ENCODE data around the gene PIGS. TPM values are rescaled to one million over a fixed set of nuclear protein-coding genes. Genes with fewer than 3 reads are reported as not detected.

The PIGS gene
- total and polyA plus RNA-seq, 4 donors, result 7.3 to 29.5 (median 13.3) TPM

- TF ChIP-seq SP1 (IDR thresholded peaks at IDR 0.05), result no peak
- no peak for TF ChIP-seq MAX (IDR thresholded peaks at IDR 0.05)
- no peak for TF ChIP-seq HNF4A (conservative IDR thresholded peaks at IDR 0.05)
- TF ChIP-seq, protein P1, sequence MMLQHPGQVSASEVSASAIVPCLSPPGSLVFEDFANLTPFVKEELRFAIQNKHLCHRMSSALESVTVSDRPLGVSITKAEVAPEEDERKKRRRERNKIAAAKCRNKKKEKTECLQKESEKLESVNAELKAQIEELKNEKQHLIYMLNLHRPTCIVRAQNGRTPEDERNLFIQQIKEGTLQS (IDR thresholded peaks at IDR 0.05), result no peak
- TF ChIP-seq, protein P2, sequence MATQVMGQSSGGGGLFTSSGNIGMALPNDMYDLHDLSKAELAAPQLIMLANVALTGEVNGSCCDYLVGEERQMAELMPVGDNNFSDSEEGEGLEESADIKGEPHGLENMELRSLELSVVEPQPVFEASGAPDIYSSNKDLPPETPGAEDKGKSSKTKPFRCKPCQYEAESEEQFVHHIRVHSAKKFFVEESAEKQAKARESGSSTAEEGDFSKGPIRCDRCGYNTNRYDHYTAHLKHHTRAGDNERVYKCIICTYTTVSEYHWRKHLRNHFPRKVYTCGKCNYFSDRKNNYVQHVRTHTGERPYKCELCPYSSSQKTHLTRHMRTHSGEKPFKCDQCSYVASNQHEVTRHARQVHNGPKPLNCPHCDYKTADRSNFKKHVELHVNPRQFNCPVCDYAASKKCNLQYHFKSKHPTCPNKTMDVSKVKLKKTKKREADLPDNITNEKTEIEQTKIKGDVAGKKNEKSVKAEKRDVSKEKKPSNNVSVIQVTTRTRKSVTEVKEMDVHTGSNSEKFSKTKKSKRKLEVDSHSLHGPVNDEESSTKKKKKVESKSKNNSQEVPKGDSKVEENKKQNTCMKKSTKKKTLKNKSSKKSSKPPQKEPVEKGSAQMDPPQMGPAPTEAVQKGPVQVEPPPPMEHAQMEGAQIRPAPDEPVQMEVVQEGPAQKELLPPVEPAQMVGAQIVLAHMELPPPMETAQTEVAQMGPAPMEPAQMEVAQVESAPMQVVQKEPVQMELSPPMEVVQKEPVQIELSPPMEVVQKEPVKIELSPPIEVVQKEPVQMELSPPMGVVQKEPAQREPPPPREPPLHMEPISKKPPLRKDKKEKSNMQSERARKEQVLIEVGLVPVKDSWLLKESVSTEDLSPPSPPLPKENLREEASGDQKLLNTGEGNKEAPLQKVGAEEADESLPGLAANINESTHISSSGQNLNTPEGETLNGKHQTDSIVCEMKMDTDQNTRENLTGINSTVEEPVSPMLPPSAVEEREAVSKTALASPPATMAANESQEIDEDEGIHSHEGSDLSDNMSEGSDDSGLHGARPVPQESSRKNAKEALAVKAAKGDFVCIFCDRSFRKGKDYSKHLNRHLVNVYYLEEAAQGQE (IDR thresholded peaks at IDR 0.05), result no peak
- no peak for TF ChIP-seq HNF4G (IDR thresholded peaks at IDR 0.05)
- no peak for TF ChIP-seq CTCF (IDR thresholded peaks at IDR 0.05; ENCODE audit: low read depth, low read length, missing input control)
- TF ChIP-seq JUND (IDR thresholded peaks at IDR 0.05), result no peak
- TF ChIP-seq ZBTB33 (IDR thresholded peaks at IDR 0.05), result no peak
- TF ChIP-seq TAF1 (conservative IDR thresholded peaks at IDR 0.05), result no peak
- TF ChIP-seq NR2F2 (IDR thresholded peaks at IDR 0.05), result no peak
- TF ChIP-seq RAD21 (IDR thresholded peaks at IDR 0.05), result no peak
- no peak for TF ChIP-seq RXRA (IDR thresholded peaks at IDR 0.05)
- H3K36me3 ChIP-seq (ENCODE audit: control insufficient read depth in 4 of 4, insufficient read depth in 3 of 4, low read depth in 1 of 4, low read length in 3 of 4), result peaks cover 0 to 20% (median 10%) of the 10 kb centered on the region in 4 donors
- no peak overlapping the region for H3K27ac ChIP-seq (ENCODE audit: low read depth in 1 of 2, low read length in 2 of 2)
- WGBS, result 94% methylated on average over 4 of the region's 4 CpGs
- no peaks in the 10 kb centered on the region for H3K9me3 ChIP-seq (ENCODE audit: control insufficient read depth in 4 of 4, low read length in 3 of 4)
- H3K9ac ChIP-seq (ENCODE audit: low read depth in 1 of 2, low read length in 2 of 2), result no peak overlapping the region
- H3K4me3 ChIP-seq (ENCODE audit: low read depth in 1 of 3, low read length in 3 of 3), result no peak overlapping the region
- no peak for DNase-seq (ENCODE audit: low spot score)
- H3K27me3 ChIP-seq (ENCODE audit: control insufficient read depth in 4 of 4, insufficient read depth in 4 of 4, low read length in 3 of 4), result no peaks in the 10 kb centered on the region
- peaks cover under 1 to 2% (median 1%) of the 10 kb centered on the region in 4 donors for H3K4me1 ChIP-seq (ENCODE audit: control insufficient read depth in 4 of 4, insufficient read depth in 4 of 4, low read length in 3 of 4)
Measured at GRCh38 chr17:28592260-28592659, 20.9 kb upstream of the PIGS start.

DNA sequence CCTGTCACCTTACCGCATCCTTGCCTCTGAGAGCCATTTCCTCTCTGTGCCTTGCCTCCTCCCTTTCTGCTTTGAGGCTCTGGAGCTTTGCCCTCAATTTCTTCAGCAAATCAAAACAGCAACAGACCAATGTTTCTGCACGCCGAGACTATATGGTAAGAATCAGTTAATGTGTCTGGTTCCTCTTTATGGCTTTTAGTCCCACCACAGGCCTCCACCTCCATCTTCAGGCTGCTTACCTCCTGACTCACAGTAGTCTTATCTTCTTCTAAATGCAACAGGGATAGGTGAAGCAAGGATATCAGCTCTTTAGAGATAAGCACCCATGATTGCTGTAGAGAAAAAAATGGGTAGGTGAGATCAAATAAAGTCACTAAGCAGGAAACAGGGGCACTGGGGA is 14.5 kb upstream of the PIGS start:
- no peak for DNase-seq (ENCODE audit: low spot score)
- WGBS, result 98% methylated on average over 3 of the region's 3 CpGs
- TF ChIP-seq YY1 (IDR thresholded peaks at IDR 0.05), result no peak
- TF ChIP-seq JUND (IDR thresholded peaks at IDR 0.05), result no peak
- TF ChIP-seq RAD21 (IDR thresholded peaks at IDR 0.05), result no peak
- no peak for TF ChIP-seq SP1 (IDR thresholded peaks at IDR 0.05)
- no peak for TF ChIP-seq CTCF (IDR thresholded peaks at IDR 0.05; ENCODE audit: low read depth, low read length, missing input control)
- TF ChIP-seq HNF4G (IDR thresholded peaks at IDR 0.05), result no peak
- TF ChIP-seq GABPA (IDR thresholded peaks at IDR 0.05 in 1 of 2, conservative IDR thresholded peaks at IDR 0.05 in 1 of 2), result no peak
- TF ChIP-seq NR2F2 (IDR thresholded peaks at IDR 0.05), result no peak
- TF ChIP-seq, protein P1 (IDR thresholded peaks at IDR 0.05), result no peak
- TF ChIP-seq TAF1 (conservative IDR thresholded peaks at IDR 0.05), result no peak
- no peak for TF ChIP-seq ZBTB33 (IDR thresholded peaks at IDR 0.05)
- TF ChIP-seq FOXA2 (IDR thresholded peaks at IDR 0.05), result no peak

More for the DNA sequence above, 14.5 kb upstream of the PIGS start:
- no peaks in the 10 kb centered on the region for H3K27me3 ChIP-seq (ENCODE audit: control insufficient read depth in 4 of 4, insufficient read depth in 4 of 4, low read length in 3 of 4)
- H3K9me3 ChIP-seq (ENCODE audit: control insufficient read depth in 4 of 4, low read length in 3 of 4), result no peaks in the 10 kb centered on the region
- H3K4me3 ChIP-seq (ENCODE audit: low read depth in 1 of 3, low read length in 3 of 3), result no peak overlapping the region
- no peak overlapping the region for H3K9ac ChIP-seq (ENCODE audit: low read depth in 1 of 2, low read length in 2 of 2)
- no peaks in the 10 kb centered on the region for H3K4me1 ChIP-seq (ENCODE audit: control insufficient read depth in 4 of 4, insufficient read depth in 4 of 4, low read length in 3 of 4)
- no peak overlapping the region for H3K27ac ChIP-seq (ENCODE audit: low read depth in 1 of 2, low read length in 2 of 2)
- peaks cover 8 to 38% (median 30%) of the 10 kb centered on the region in 4 donors for H3K36me3 ChIP-seq (ENCODE audit: control insufficient read depth in 4 of 4, insufficient read depth in 3 of 4, low read depth in 1 of 4, low read length in 3 of 4)
